Right renal cortex interstitium (tissue), 3 donors: ENCODE measurements around the gene GIMAP7. TPM values are rescaled to one million over a fixed set of nuclear protein-coding genes. Genes with fewer than 3 reads are reported as not detected.
"Not testable (repeated sequence)": the region's sequence is repeated elsewhere in the genome, so short reads cannot be mapped to it uniquely, and the experiment has no call there.

Source experiments
- DNase-seq, 3 donors: peaks; one replicate each; pipeline ENCODE4 v3.0.0-alpha.2; 2013; ENCODE audit warnings: low read depth in 3 of 3, low spot score in 2 of 3
- polyA plus RNA-seq, 3 donors: library from polyadenylated mRNA; unstranded; fragments of 120-200 nt; gene quantifications; one replicate each; pipeline ENCODE4 v1.2.1, GENCODE V29; 2013; ENCODE audit not compliant: insufficient read length in 3 of 3

The GIMAP7 gene
- polyA plus RNA-seq, 3 donors: 19.2 to 20.2 (median 20.1) TPM

GRCh38 chr7:150511048-150511447 is 3.6 kb upstream of the GIMAP7 start:
- DNase-seq: no peak

- DNase-seq: no peak
Measured at GRCh38 chr7:150513758-150514157, 914 bp upstream of the GIMAP7 start.

- DNase-seq: no peak
Measured at GRCh38 chr7:150515248-150516147, 826 bp downstream of the GIMAP7 start.

- DNase-seq: no peak
Measured at GRCh38 chr7:150516956-150517745, 2.5 kb downstream of the GIMAP7 start.

GRCh38 chr7:150519310-150519709 is 4.6 kb downstream of the GIMAP7 start:
- DNase-seq: no peak

GRCh38 chr7:150520145-150520544 is 5.5 kb downstream of the GIMAP7 start:
- DNase-seq: no peak

GRCh38 chr7:150522931-150523330 is 8.3 kb downstream of the GIMAP7 start:
- not testable (repeated sequence) for DNase-seq

- no peak for DNase-seq
Measured at GRCh38 chr7:150524018-150524417, 9.3 kb downstream of the GIMAP7 start.

- DNase-seq: no peak
Measured at GRCh38 chr7:150531704-150532103, 17.0 kb downstream of the GIMAP7 start.

- no peak for DNase-seq
Measured at GRCh38 chr7:150538259-150538658, 23.6 kb downstream of the GIMAP7 start.

GRCh38 chr7:150553163-150553562 is 38.5 kb downstream of the GIMAP7 start:
- DNase-seq: no peak

- DNase-seq: no peak
Measured at GRCh38 chr7:150556521-150557138, 42.0 kb downstream of the GIMAP7 start.

- DNase-seq: no peak
Measured at GRCh38 chr7:150560486-150560885, 45.8 kb downstream of the GIMAP7 start.

GRCh38 chr7:150562919-150563318 is 48.2 kb downstream of the GIMAP7 start:
- DNase-seq: no peak

- DNase-seq: no peak
Measured at GRCh38 chr7:150564006-150564405, 49.3 kb downstream of the GIMAP7 start.

GRCh38 chr7:150564566-150564965 is 49.9 kb downstream of the GIMAP7 start:
- no peak for DNase-seq

GRCh38 chr7:150565239-150565638 is 50.6 kb downstream of the GIMAP7 start:
- no peak for DNase-seq

GRCh38 chr7:150566123-150566522 is 51.5 kb downstream of the GIMAP7 start:
- DNase-seq: no peak

GRCh38 chr7:150566572-150566971 is 51.9 kb downstream of the GIMAP7 start:
- DNase-seq: no peak

- DNase-seq: no peak
Measured at GRCh38 chr7:150567169-150567568, 52.5 kb downstream of the GIMAP7 start, which contains the start of gene GIMAP4. Gene GIMAP4, plus strand, starts transcription at chr7:150567390. Its CDS starts 2,512 bp downstream, at chr7:150569902.

GRCh38 chr7:150567871-150568301 is 53.2 kb downstream of the GIMAP7 start:
- DNase-seq: no peak
